C4-2B (cell line): ENCODE data around the gene CRTC2.
A peak's percentile ranks its signal among the peaks of the same experiment; 100 is the strongest.

Experiments used
- H3K27ac ChIP-seq: fragments of 450-650 bp; 2 replicates; pipeline ENCODE4 v1.5.1; 2017
- CTCF ChIP-seq: fragments of 450-650 bp; conservative IDR thresholded peaks from 2 replicates; pipeline ENCODE4 v1.5.1; 2017; ENCODE audit warnings: mild to moderate bottlenecking
- ZFX ChIP-seq: fragments of 450-650 bp; IDR thresholded peaks from 2 replicates; pipeline ENCODE4 v1.6.1; 2017

The CRTC2 gene

GRCh38 chr1:153953859-153954365 lies 4.5 kb downstream of the CRTC2 start:
- no peak overlapping the region for H3K27ac ChIP-seq
- no peak for TF ChIP-seq ZFX
- no peak for TF ChIP-seq CTCF

- H3K27ac ChIP-seq, result no peak overlapping the region
- no peak for TF ChIP-seq CTCF
- no peak for TF ChIP-seq ZFX
Observed at GRCh38 chr1:153951801-153952200, 6.6 kb downstream of the CRTC2 start.

GRCh38 chr1:153951183-153951582 lies 7.2 kb downstream of the CRTC2 start:
- no peak overlapping the region for H3K27ac ChIP-seq
- no peak for TF ChIP-seq CTCF
- TF ChIP-seq ZFX, result no peak

- peak within 1 kb of the TSS; percentile 94 for H3K27ac ChIP-seq
- TF ChIP-seq ZFX, result 0 out of 2 replicates have a peak, but pooled peaks have one; percentile 26
- TF ChIP-seq CTCF, result peak; percentile 99
Observed at GRCh38 chr1:153946622-153947241, 11.7 kb downstream of the CRTC2 start, which contains the start of gene DENND4B. Gene DENND4B (minus strand): TSS chr1:153946718. CDS start chr1:153944374, 2,344 bp downstream.

GRCh38 chr1:153945795-153946621 lies 12.4 kb downstream of the CRTC2 start:
- H3K27ac ChIP-seq, result peak overlapping the region; percentile 94
- peak; percentile 66; the same call in 1 of the 2 replicates for TF ChIP-seq ZFX
- TF ChIP-seq CTCF, result no peak

GRCh38 chr1:153945131-153945794 lies 13.1 kb downstream of the CRTC2 start:
- peak overlapping the region; percentile 94 for H3K27ac ChIP-seq
- no peak for TF ChIP-seq ZFX
- TF ChIP-seq CTCF, result no peak

- H3K27ac ChIP-seq, result peak overlapping the region; percentile 94; the same call in 1 of the 2 replicates
- TF ChIP-seq CTCF (no peak), ZFX (no peak)
Observed at GRCh38 chr1:153944827-153945117, 13.6 kb downstream of the CRTC2 start.
